NCI-H69 (cell line): Measurements from ENCODE around the gene ZBTB37.
A peak's percentile ranks its signal among the peaks of the same experiment; 100 is the strongest.
"Not testable (repeated sequence)": the region's sequence is repeated elsewhere in the genome, so short reads cannot be mapped to it uniquely, and the experiment has no call there.

Source experiments
- DNase-seq: peaks from one replicate; lab custom pipeline; 2025; lab: John Stamatoyannopoulos, UW

The ZBTB37 gene

DNA sequence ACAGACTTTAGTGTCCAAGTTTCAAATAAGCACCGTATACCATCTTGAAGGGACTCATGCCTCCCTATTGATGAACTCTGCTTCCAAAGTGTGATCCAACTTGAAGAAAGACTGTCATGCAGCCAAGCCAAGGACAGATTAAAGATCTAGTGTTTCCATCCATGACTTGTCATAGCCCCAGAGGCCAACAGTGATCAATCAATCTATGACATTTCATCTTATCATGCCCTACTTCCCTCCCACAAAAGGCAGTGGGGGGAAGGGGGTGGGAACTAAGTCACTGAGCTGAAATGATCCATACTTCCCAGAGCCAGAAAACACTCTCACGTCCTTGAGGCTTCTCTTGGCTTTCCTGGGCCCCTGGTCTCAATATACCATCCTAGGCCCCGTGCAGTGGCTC, 44.9 kb downstream of the ZBTB37 start:
- no peak for DNase-seq

DNA sequence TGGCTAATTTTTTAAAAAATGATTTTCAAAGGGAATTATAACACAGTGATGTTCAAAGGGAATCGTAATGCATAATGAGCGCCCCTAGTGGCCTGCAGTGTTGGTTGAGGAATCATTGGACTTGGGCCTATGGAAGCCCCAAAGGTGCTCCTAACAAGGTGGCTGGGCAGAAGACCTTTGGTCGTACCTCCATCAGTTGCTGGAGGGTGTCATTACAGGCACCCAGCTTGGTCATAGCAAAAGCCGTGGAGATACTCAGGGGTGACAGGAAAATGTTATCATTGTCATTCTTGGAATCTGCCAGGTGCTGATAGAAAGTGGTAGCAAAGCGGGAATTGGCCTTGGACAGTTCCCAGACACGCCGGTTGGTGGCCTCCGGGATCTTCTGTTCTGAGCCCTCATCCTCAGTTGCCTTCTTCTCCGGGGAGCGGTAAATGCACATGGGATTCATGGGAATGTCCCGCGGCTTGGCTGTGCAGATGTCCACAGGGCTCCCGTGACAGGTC, 46.2 kb downstream of the ZBTB37 start:
- peak; percentile 56 for DNase-seq

DNA sequence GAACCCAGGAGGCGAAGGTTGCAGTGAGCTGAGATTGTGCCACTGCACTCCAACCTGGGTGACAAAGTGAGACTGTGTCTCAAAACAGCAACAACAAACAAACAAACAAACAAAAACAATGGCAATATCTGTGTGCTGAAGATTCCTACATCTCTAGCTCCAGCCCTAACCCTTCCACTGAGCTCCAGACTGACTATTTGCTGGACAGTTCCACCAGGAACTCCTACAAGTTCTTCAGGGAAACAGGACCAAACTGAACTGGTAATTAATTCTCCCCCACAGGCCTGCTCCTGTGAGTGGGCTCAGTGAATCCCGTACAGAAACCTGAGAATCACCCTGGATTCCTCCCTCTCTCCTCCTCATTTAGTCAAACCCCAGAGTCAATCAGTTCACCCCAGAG, 47.4 kb downstream of the ZBTB37 start:
- no peak for DNase-seq

DNA sequence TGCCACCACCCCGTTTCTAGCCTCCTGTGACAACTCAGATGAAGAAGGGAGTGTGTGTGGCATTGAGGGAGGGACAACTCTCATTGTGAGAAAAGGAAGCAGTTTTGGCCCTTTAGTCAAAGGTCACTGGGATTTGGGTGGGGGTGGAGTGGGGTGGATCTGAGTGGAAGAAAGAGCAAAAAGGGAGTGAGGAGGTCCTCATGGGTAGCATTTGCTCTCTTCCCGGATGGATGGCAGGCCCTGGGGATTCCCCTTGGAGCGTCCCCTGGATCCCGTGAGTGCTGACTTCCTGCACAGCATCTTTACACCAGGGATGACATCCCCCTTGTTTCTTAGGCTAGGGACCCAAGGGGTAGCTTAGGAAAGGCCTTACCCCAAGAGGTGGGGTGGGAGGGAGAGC, 48.5 kb downstream of the ZBTB37 start:
- DNase-seq = no peak

DNA sequence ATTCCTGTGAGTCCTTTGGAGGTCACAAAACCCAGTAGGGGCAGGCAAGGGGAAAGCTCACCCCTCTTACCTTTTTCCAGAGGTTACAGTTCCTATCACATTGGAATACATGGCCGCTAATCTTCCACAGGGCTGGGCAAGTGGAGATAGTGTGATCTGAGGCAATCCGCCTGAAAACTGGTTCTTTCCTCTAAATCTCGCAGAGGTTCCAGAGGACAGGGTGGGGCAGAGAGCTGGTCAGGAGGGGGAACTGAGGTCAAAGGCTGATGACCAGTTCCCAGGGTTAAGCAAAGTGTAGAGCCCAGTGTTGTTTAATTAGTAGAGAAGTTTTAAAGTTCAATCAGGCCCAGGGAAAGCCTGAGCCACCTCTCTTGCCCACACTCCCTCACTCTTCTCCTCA, 49.0 kb downstream of the ZBTB37 start, which contains the start of gene SERPINC1:
Gene SERPINC1, minus strand, starts transcription at position 179 of the 400 bp plus-strand sequence. Its CDS starts 68 bp downstream, at position 111.
- DNase-seq = no peak

DNA sequence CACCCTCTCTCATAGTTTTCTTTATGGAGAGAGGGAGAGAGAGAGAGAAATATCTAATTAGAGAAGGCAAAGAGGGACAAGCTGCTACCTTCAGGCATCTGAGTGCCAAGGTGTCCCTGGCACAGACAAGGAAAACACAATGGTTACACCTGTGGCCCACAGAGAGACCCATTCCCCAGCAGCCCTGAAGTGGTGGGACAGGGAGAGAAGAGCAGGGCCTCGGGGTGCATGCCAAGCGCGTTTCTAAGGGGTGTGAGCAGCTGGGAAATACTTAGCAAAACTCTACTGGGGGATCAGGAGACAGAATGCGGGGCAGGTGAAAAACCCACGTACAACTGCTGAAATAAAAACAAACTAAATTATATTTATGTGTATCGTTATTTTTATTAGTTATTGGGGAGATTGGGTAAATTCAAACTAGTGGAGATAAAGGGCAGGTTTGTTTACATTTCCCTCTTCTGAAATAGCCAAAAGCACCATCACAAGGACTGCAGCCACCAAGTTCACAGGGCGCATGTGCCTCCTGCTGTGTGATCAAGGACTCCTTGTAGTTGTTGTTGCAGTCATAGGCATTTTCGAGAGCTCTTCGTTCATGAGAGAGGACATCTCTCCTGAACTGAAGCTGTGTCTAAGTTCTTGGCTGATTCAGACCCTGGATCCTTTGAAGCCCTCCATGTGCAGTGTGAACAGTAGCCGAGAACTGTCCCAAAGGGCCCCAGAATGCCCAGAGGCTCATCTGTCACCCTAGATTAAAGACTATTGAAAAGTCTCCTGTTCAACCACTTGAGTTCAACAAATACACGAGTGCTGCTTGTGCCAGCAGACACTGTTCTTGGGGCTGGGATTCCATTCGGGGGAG, 49.7 kb downstream of the ZBTB37 start:
- DNase-seq = no peak

DNA sequence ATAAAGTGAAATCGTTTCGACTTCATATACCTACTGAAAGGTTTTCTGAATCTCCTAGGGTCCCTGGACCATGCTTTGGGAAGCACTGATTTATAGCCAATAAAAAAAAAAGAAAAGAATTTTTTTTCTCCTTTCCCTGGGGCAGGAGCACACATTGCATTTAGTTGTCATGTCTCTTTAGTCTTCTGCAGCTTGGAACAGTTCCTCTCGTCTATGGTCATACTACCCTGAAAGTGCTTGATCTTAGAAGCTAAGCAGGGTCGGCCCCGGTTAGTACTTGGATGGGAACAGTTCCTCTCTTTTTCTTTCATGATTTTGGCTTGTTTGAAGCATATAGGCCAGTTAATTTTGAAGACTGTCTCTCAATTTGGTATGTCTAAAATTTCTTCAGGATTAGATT, 52.7 kb downstream of the ZBTB37 start:
- peak; percentile 7 for DNase-seq

DNA sequence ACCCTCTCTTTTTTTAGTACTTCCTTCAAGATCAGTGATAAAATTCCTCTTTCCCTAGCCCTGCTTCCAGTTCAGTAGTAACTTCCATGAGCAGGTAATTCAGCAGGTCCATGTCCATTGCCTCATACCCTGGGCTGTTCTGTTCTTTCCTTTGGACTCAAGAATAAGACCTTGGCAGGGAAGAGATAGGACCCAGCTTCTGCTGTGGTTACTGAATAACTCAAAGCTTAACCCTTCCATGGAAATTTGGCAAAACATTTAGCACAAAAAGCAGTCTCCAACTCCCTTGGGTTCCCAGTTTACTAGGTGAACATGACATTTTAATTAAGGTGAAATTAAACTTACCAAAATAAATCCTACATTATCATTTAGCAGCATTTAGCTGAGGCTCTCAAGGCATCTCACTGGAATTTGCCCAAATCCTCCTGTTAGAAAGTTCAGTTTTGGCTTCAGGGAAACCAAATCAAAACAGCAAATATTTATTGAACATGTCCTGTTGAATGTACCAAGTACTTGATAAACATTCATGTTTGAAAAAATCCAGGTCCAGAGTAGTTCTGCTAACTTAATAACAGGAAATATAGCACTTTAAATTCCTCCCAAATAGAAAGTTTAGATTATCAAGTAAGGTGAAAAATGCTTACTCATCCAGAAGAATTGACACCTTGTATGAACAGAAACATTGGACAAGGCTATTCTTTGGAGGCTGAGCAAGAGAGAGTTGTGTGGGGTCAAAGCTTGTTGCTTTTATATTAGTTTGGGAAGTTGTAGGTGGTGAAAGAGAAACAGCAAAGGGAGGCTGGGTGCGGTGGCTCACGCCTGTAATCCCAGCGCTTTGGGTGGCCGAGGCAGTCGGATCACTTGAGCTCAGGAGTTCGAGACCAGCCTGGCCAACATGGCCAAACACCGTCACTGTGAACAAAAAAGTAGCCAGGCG, 57.4 kb downstream of the ZBTB37 start:
- DNase-seq = no peak

DNA sequence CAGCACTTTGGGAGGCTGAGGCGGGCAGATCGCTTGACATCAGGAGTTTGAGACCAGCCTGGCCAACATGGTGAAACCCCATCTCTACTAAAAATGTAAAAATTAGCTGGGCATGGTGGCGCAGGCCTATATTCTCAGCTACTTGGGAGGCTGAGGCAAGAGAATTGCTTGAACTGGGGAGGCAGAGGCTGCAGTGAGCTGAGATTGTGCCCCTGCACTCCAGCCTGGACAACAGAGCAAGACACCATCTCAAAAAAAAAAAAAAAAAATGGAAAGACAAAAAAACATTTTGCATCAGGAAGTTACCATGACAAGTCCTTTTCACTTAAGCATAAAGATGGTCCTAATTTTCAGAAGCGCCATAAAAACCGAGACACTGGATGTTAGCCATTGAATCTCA, 62.4 kb downstream of the ZBTB37 start:
- DNase-seq = not testable (repeated sequence)

DNA sequence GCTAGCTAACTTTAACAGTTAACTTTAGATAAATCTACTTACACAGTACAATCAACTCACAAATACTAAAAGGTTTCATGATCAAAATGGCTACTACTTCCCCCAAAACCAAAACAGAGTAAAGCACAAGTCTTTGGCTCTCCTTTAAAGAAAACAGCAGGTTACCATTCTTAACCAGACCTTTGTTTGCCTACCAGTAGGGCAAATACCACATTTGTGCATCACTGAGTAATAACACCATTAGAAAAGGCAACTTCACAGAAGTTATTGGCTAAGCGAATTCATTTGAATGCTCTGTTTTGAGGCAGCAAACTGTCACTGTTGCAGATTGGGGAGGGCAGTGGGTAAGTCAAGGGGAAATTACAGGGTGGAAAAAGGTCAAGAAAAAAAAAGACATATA, 66.3 kb downstream of the ZBTB37 start:
- DNase-seq = peak; percentile 21

DNA sequence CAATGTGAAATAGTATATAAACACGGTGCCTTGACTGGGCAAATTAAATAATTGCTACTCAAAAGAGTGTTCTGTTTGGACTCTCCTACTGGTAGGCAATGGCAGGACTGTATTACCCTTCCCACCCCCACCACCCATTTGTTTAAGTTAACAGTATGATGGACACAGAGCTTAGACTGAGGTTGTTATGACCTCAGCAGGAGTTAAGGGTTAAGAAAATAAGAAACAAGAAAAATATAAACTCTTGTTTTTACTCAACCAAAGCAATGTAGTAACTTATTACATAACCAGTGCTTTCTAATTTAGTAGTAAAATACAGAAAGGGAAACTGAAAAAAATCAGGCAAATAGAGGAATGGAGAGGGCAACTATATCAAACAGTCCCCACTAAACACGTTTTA, 68.9 kb downstream of the ZBTB37 start:
- no peak for DNase-seq

DNA sequence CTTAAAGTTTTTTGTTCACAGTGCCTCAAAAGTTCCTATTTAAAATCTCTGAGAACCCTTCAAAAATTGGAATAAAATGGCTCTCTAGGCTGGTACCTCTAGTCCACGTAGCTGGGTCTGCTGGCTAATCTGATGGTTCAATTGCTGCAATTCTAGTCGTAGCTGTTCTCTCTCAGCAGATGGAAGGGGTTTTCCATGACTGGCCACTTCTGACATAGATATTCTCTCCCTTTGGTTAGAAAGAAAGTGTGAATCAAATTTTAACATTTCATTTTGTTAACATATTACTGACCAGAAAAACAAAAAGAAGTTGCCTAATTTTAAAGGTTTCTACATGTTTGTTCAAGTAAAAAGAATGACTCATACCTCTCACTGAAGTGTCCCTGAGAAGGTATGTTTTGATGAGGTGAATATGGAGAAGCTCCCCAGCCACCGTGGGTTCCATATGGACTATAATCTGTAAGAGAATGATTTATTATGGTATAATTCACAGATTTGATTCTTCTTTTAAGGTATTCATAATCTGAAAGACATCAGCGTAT, 78.3 kb downstream of the ZBTB37 start:
- DNase-seq = no peak

DNA sequence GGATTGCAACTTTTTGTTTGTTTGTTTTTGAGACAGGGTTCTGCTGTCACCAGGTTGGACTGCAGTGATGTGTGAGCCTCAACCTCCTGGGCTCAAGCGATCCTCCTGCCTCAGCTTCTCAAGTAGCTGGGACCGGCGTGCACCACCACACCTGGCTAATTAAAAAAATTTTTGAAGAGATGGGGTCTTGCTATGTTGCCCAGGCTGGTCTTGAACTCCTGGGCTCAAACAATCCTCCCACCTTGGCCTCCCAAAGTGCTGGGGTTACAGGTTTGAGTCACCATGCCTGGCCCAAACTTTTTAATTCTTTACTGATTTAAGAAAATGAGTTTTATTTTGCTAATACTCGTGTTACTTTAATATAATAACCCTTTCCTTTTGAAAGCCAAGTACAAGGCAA, 80.4 kb downstream of the ZBTB37 start:
- DNase-seq = no peak
